Sigmoid colon (tissue), 4 donors: ENCODE data around the gene MME.

Source experiments
- POLR2AphosphoS5 ChIP-seq, 4 donors: sonication (generic); formaldehyde crosslinking; IDR thresholded peaks; one replicate each; pipeline ENCODE4 v1.6.1; 2017; ENCODE audit warnings: antibody characterized with exemption in 4 of 4
- TF ChIP-seq, protein P1 (sequence below), 4 experiments: fragments of 450-650 bp in 3 of 4; fragments of 200-600 bp in 1 of 4; IDR thresholded peaks; one replicate each; pipeline ENCODE4 v1.5.1; 2016 to 2019; ENCODE audit warnings: antibody characterized with exemption in 4 of 4, mild to moderate bottlenecking in 3 of 4, moderate library complexity in 2 of 4

DNA sequence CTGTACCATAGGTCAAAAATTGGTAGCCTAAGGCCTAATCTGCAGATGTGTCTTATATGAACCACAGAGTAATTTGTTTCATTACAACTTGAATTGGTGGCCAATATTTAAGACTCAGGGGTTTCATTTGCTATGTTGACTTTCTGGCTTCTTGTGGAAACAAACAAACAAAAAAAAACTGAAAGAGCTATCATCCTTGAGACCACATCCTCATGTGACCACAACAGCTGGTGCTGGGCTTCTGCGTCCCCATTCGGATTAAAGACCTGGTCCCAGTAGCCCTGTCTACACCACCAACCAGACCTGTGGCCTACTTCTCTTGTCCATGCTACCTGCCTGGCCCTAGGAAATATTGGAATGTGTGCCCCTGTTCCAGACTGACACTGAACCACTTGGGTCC is 151.7 kb downstream of the MME start:
- TF ChIP-seq, protein P1, sequence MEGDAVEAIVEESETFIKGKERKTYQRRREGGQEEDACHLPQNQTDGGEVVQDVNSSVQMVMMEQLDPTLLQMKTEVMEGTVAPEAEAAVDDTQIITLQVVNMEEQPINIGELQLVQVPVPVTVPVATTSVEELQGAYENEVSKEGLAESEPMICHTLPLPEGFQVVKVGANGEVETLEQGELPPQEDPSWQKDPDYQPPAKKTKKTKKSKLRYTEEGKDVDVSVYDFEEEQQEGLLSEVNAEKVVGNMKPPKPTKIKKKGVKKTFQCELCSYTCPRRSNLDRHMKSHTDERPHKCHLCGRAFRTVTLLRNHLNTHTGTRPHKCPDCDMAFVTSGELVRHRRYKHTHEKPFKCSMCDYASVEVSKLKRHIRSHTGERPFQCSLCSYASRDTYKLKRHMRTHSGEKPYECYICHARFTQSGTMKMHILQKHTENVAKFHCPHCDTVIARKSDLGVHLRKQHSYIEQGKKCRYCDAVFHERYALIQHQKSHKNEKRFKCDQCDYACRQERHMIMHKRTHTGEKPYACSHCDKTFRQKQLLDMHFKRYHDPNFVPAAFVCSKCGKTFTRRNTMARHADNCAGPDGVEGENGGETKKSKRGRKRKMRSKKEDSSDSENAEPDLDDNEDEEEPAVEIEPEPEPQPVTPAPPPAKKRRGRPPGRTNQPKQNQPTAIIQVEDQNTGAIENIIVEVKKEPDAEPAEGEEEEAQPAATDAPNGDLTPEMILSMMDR (IDR thresholded peaks at IDR 0.05): no peak
- TF ChIP-seq POLR2AphosphoS5 (IDR thresholded peaks at IDR 0.05): no peak
